ENCODE data around the gene SNAP23.
A peak's percentile ranks its signal among the peaks of the same experiment; 100 is the strongest.

SNAP23 gene

GRCh38 chr15:42495361-42496212, at the start of gene SNAP23:
Gene SNAP23, plus strand, starts transcription at chr15:42495634. Its CDS starts 16,213 bp downstream, at chr15:42511847.
- peak; percentile 64 to 65 (median 65) for DNase-seq (ENCODE audit: low read depth in 3 of 3)

GRCh38 chr15:42447599-42447998, 47.8 kb upstream of the SNAP23 start:
- DNase-seq (ENCODE audit: low read depth in 3 of 3): no peak

- no peak for DNase-seq (ENCODE audit: low read depth in 3 of 3)
These were observed 47.2 kb upstream of the SNAP23 start for GRCh38 chr15:42448281-42448680.

- no peak for DNase-seq (ENCODE audit: low read depth in 3 of 3)
These were observed 45.5 kb upstream of the SNAP23 start for GRCh38 chr15:42449770-42450424.

GRCh38 chr15:42450425-42450790, 45.0 kb upstream of the SNAP23 start:
- DNase-seq (ENCODE audit: low read depth in 3 of 3): no peak

GRCh38 chr15:42453826-42454225, 41.6 kb upstream of the SNAP23 start:
- no peak for DNase-seq (ENCODE audit: low read depth in 3 of 3)

GRCh38 chr15:42456531-42456930, 38.9 kb upstream of the SNAP23 start:
- DNase-seq (ENCODE audit: low read depth in 3 of 3): no peak

GRCh38 chr15:42456971-42457370, 38.5 kb upstream of the SNAP23 start:
- no peak for DNase-seq (ENCODE audit: low read depth in 3 of 3)

- no peak for DNase-seq (ENCODE audit: low read depth in 3 of 3)
These were observed 37.7 kb upstream of the SNAP23 start for GRCh38 chr15:42457445-42458442.

GRCh38 chr15:42461261-42461660, 34.2 kb upstream of the SNAP23 start:
- no peak for DNase-seq (ENCODE audit: low read depth in 3 of 3)

GRCh38 chr15:42465520-42466259, 29.7 kb upstream of the SNAP23 start:
- no peak for DNase-seq (ENCODE audit: low read depth in 3 of 3)

- DNase-seq (ENCODE audit: low read depth in 3 of 3): no peak
These were observed 24.4 kb upstream of the SNAP23 start for GRCh38 chr15:42471002-42471401.

GRCh38 chr15:42474827-42475226, 20.6 kb upstream of the SNAP23 start:
- DNase-seq (ENCODE audit: low read depth in 3 of 3): no peak

GRCh38 chr15:42482701-42483100, 12.7 kb upstream of the SNAP23 start:
- DNase-seq (ENCODE audit: low read depth in 3 of 3): no peak

- no peak for DNase-seq (ENCODE audit: low read depth in 3 of 3)
These were observed 11.8 kb upstream of the SNAP23 start for GRCh38 chr15:42483677-42484076.

- no peak for DNase-seq (ENCODE audit: low read depth in 3 of 3)
These were observed 5.2 kb upstream of the SNAP23 start for GRCh38 chr15:42490291-42490670.

GRCh38 chr15:42490671-42491538, 4.5 kb upstream of the SNAP23 start, which contains the start of gene ZNF106:
Gene ZNF106, minus strand, starts transcription at chr15:42491141. Its CDS starts 18,852 bp downstream, at chr15:42472289.
- DNase-seq (ENCODE audit: low read depth in 3 of 3): peak; percentile 71 to 77 (median 75)

GRCh38 chr15:42491539-42492225, 3.8 kb upstream of the SNAP23 start:
- no peak for DNase-seq (ENCODE audit: low read depth in 3 of 3)

GRCh38 chr15:42493679-42494078, 1.8 kb upstream of the SNAP23 start:
- no peak for DNase-seq (ENCODE audit: low read depth in 3 of 3)

GRCh38 chr15:42494998-42495360, 455 bp upstream of the SNAP23 start:
- no peak for DNase-seq (ENCODE audit: low read depth in 3 of 3)

All from stimulated activated CD4-positive, alpha-beta T cell treated with anti-CD3 and anti-CD28 coated beads, TNF-alpha, amount 100 ng/mL, for 48 hours (primary cell).